T-helper 1 cell (primary cell): ENCODE data around the gene PEX16.

Source experiments
- DNase-seq, 5 donors: peaks; one replicate each; pipeline ENCODE4 v3.0.0-alpha.2; 2012 to 2020

Gene PEX16

DNA sequence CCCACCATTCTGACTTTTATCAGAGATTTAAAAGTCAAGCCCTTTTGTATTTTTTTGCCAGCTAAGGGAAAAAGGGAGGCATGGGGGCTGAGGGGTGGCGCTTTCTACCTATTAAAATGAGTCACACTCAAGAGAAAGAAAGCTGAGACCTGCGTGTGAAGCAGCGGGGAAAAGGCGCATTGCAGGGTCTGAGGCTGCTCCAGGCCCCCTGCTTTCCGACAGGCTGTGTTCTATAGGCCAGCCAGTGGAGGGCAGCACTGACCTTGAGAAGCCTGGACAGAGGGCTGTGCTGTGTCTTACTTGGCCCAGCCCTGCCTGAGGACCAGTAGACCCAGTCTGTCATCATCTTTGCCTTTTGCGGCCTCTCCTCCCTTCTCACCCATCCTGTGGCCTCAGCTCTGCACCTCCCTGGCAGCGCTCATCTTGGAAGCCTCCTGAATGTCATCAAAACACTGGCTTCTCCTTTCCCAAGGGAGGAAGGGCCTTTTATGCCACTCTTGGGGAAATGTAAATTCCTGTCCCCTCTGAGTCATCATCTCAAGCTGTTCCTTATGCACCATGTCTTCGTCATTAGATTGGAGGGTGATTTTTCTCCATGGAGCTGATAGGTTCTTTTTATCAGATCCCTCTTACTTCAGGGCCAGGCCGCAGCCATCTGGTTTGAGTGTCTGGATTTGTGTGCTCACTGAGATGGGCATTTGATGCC is 44.9 kb downstream of the PEX16 start:
- peak in 2 of 5 donors; percentile 17 for DNase-seq

GRCh38 chr11:45871638-45872037 is 46.0 kb downstream of the PEX16 start:
- no peak for DNase-seq

DNA sequence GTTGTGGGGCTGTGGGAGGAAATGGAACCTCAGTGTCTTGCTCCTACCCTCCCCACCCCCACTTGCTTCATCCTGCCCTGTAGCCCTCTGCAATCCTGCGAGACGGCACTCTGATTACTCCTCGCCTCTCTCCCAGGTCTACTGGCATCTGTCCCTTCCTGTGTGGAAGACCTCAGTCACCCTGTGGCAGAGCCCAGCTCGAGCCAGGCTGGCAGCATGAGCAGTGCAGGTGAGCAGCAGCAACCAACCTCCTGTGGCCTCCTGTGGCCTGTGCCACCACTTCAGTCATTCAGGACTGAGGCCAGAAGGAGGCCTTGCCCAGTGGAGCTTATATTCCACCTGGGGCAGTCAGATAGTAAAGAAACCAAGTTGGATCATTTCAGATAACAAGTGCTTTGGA is 47.0 kb downstream of the PEX16 start:
- no peak for DNase-seq

- no peak for DNase-seq
Observed at GRCh38 chr11:45869551-45869950, 48.1 kb downstream of the PEX16 start.

GRCh38 chr11:45864041-45864440 is 53.6 kb downstream of the PEX16 start:
- DNase-seq: no peak

DNA sequence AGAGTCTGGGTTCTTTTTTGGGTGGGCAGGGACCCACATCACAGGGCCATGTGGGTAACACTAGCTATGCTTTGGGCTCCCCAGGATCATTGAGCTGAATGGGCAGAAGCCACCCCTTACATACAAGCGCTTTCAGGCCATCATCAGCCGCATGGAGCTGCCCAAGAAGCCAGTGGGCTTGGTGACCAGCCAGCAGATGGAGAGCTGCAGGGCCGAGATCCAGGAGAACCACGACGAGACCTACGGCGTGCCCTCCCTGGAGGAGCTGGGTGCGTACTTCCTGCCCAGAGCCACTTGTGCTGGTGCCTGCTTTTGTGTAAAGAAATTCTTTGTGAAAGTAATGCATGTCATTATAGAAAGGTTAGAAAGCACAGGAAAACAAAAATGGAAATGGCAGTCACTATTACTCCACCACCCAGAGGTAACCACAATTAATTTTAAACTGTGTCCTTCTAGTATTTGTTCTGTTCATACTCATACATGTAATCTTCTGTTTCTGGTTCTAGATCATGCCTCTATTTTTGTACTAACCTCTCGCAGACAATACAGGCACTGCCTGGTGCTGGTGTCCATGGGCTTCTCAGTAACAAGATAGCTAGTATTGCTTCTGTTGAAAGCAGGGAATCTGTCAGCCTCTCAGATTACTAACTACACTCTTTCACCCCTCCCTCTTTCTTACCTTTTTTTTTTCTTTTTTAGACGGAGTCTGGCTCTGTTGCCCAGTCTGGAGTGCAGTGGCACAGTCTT is 56.7 kb downstream of the PEX16 start:
- no peak for DNase-seq

GRCh38 chr11:45860348-45860747 is 57.3 kb downstream of the PEX16 start:
- no peak for DNase-seq
